HUES6 (cell line): ENCODE data around the gene ARID3B.

Source experiments
- H3K27ac ChIP-seq: 2 replicates; pipeline ENCODE4 v1.7.0; 2013; ENCODE audit warnings: low read depth, mild to moderate bottlenecking, low read length, inconsistent platforms
- H3K27me3 ChIP-seq: 2 replicates; pipeline ENCODE4 v1.6.1; 2013; ENCODE audit warnings: low read length; ENCODE audit not compliant: control insufficient read depth, insufficient read depth
- H3K36me3 ChIP-seq: 2 replicates; pipeline ENCODE4 v1.6.1; 2013; ENCODE audit warnings: low read length; ENCODE audit not compliant: control insufficient read depth, insufficient read depth
- H3K4me1 ChIP-seq: 2 replicates; pipeline ENCODE4 v1.6.1; 2013; ENCODE audit warnings: low read length; ENCODE audit not compliant: control insufficient read depth, insufficient read depth
- H3K4me3 ChIP-seq: 2 replicates; pipeline ENCODE4 v1.5.1; 2013; ENCODE audit warnings: low read depth, low read length
- H3K9ac ChIP-seq: one replicate; pipeline ENCODE4 v1.6.1; 2013; ENCODE audit warnings: mild to moderate bottlenecking, low read length
- H3K9me3 ChIP-seq: 2 replicates; pipeline ENCODE4 v1.6.1; 2013; ENCODE audit warnings: low read depth, low read length; ENCODE audit not compliant: control insufficient read depth, insufficient read depth

Gene ARID3B

GRCh38 chr15:74565381-74566085 is 24.5 kb downstream of the ARID3B start:
- H3K36me3 ChIP-seq: peaks cover 59% of the 10 kb centered on the region

GRCh38 chr15:74568594-74568993 is 27.6 kb downstream of the ARID3B start:
- Histone ChIP-seq H3K27ac (no peak overlapping the region; the same call in 1 of the 2 replicates), H3K4me3 (no peak overlapping the region), H3K36me3 (peaks cover 69% of the 10 kb centered on the region), H3K27me3 (no peaks in the 10 kb centered on the region), H3K4me1 (peaks cover 21% of the 10 kb centered on the region; the same call in 1 of the 2 replicates), H3K9ac (no peak overlapping the region), H3K9me3 (no peaks in the 10 kb centered on the region)

More at GRCh38 chr15:74565381-74566085, 24.5 kb downstream of the ARID3B start:
- H3K4me3 ChIP-seq: no peak overlapping the region
- H3K27me3 ChIP-seq: no peaks in the 10 kb centered on the region
- H3K9me3 ChIP-seq: no peaks in the 10 kb centered on the region
- H3K9ac ChIP-seq: no peak overlapping the region
- 0 out of 2 replicates have a peak overlapping the region, but pooled peaks have one; percentile 34 for H3K27ac ChIP-seq
- H3K4me1 ChIP-seq: peaks cover 21% of the 10 kb centered on the region; the same call in 1 of the 2 replicates

- peaks cover 21% of the 10 kb centered on the region; the same call in 1 of the 2 replicates for H3K4me1 ChIP-seq
- H3K9ac ChIP-seq: no peak overlapping the region
Observed at GRCh38 chr15:74569731-74570070, 28.7 kb downstream of the ARID3B start.

GRCh38 chr15:74571191-74571590 is 30.2 kb downstream of the ARID3B start:
- Histone ChIP-seq H3K27me3 (no peaks in the 10 kb centered on the region), H3K4me3 (no peak overlapping the region), H3K27ac (no peak overlapping the region), H3K9me3 (no peaks in the 10 kb centered on the region), H3K9ac (no peak overlapping the region), H3K4me1 (peaks cover 21% of the 10 kb centered on the region; the same call in 1 of the 2 replicates), H3K36me3 (peaks cover 80% of the 10 kb centered on the region)

More at GRCh38 chr15:74569731-74570070, 28.7 kb downstream of the ARID3B start:
- Histone ChIP-seq H3K36me3 (peaks cover 69% of the 10 kb centered on the region), H3K9me3 (no peaks in the 10 kb centered on the region), H3K27ac (no peak overlapping the region), H3K27me3 (no peaks in the 10 kb centered on the region), H3K4me3 (no peak overlapping the region; the same call in 1 of the 2 replicates)

- Histone ChIP-seq H3K27ac (no peak overlapping the region), H3K9ac (no peak overlapping the region), H3K4me3 (no peak overlapping the region), H3K4me1 (peaks cover 4% of the 10 kb centered on the region; the same call in 1 of the 2 replicates), H3K36me3 (peaks cover 91% of the 10 kb centered on the region), H3K27me3 (no peaks in the 10 kb centered on the region), H3K9me3 (no peaks in the 10 kb centered on the region)
Observed at GRCh38 chr15:74573987-74574386, 33.0 kb downstream of the ARID3B start.

GRCh38 chr15:74578496-74578994 is 37.5 kb downstream of the ARID3B start:
- Histone ChIP-seq H3K27me3 (no peaks in the 10 kb centered on the region), H3K4me3 (no peak overlapping the region), H3K4me1 (no peaks in the 10 kb centered on the region; the same call in 1 of the 2 replicates), H3K9ac (no peak overlapping the region), H3K27ac (no peak overlapping the region), H3K36me3 (peaks cover 89% of the 10 kb centered on the region), H3K9me3 (no peaks in the 10 kb centered on the region)

- Histone ChIP-seq H3K27ac (no peak overlapping the region), H3K9ac (no peak overlapping the region), H3K4me3 (no peak overlapping the region), H3K4me1 (peaks cover 3% of the 10 kb centered on the region; the same call in 1 of the 2 replicates), H3K36me3 (peaks cover 88% of the 10 kb centered on the region), H3K27me3 (no peaks in the 10 kb centered on the region), H3K9me3 (no peaks in the 10 kb centered on the region)
Observed at GRCh38 chr15:74579001-74579400, 38.0 kb downstream of the ARID3B start.

GRCh38 chr15:74580538-74581350 is 39.7 kb downstream of the ARID3B start:
- Histone ChIP-seq H3K4me3 (no peak overlapping the region), H3K27ac (no peak overlapping the region), H3K4me1 (peaks cover 6% of the 10 kb centered on the region; the same call in 1 of the 2 replicates), H3K36me3 (peaks cover 87% of the 10 kb centered on the region), H3K9ac (no peak overlapping the region), H3K27me3 (no peaks in the 10 kb centered on the region), H3K9me3 (no peaks in the 10 kb centered on the region)

- no peaks in the 10 kb centered on the region for H3K27me3 ChIP-seq
- H3K9ac ChIP-seq: no peak overlapping the region
- no peak overlapping the region for H3K4me3 ChIP-seq
- no peaks in the 10 kb centered on the region for H3K9me3 ChIP-seq
- peaks cover 80% of the 10 kb centered on the region for H3K36me3 ChIP-seq
- peaks cover 23% of the 10 kb centered on the region; the same call in 1 of the 2 replicates for H3K4me1 ChIP-seq
- H3K27ac ChIP-seq: no peak overlapping the region
Observed at GRCh38 chr15:74584204-74584603, 43.2 kb downstream of the ARID3B start.

GRCh38 chr15:74584779-74585178 is 43.8 kb downstream of the ARID3B start:
- Histone ChIP-seq H3K9ac (no peak overlapping the region), H3K4me1 (peaks cover 27% of the 10 kb centered on the region; the same call in 1 of the 2 replicates), H3K27ac (no peak overlapping the region), H3K4me3 (no peak overlapping the region), H3K36me3 (peaks cover 80% of the 10 kb centered on the region), H3K9me3 (no peaks in the 10 kb centered on the region), H3K27me3 (no peaks in the 10 kb centered on the region)

GRCh38 chr15:74585191-74585590 is 44.2 kb downstream of the ARID3B start:
- Histone ChIP-seq H3K27me3 (no peaks in the 10 kb centered on the region), H3K36me3 (peaks cover 80% of the 10 kb centered on the region), H3K27ac (no peak overlapping the region), H3K4me3 (no peak overlapping the region), H3K4me1 (peaks cover 27% of the 10 kb centered on the region; the same call in 1 of the 2 replicates), H3K9me3 (no peaks in the 10 kb centered on the region), H3K9ac (no peak overlapping the region)
